Smooth muscle cell (in vitro differentiated cells): ENCODE data around the gene GRPEL2. TPM values are rescaled to one million over a fixed set of nuclear protein-coding genes. Genes with fewer than 3 reads are reported as not detected.
"Not testable (repeated sequence)": the region's sequence is repeated elsewhere in the genome, so short reads cannot be mapped to it uniquely, and the experiment has no call there.

Source experiments
- DNase-seq: peaks from one replicate; lab custom pipeline; 2025; ENCODE audit not compliant: unreplicated experiment; lab: John Stamatoyannopoulos, UW
- H2AFZ ChIP-seq: fragments of 200-600 bp; sonication (generic); 2 replicates; pipeline ENCODE4 v1.6.0; 2016; ENCODE audit warnings: antibody characterized with exemption, low read depth, mild to moderate bottlenecking
- H3F3A ChIP-seq: fragments of 200-600 bp; sonication (generic); 2 replicates; pipeline ENCODE4 v1.6.0; 2017; ENCODE audit warnings: antibody characterized with exemption, low read depth
- H3K27ac ChIP-seq: fragments of 200-600 bp; sonication (generic); 2 replicates; pipeline ENCODE4 v1.5.1; 2016; ENCODE audit warnings: low read depth, mild to moderate bottlenecking
- H3K27me3 ChIP-seq: fragments of 200-600 bp; sonication (generic); 2 replicates; pipeline ENCODE4 v1.6.1; 2016; ENCODE audit warnings: low read depth, mild to moderate bottlenecking
- H3K36me3 ChIP-seq: fragments of 200-600 bp; sonication (generic); 2 replicates; pipeline ENCODE4 v1.5.1; 2016; ENCODE audit warnings: low read depth
- H3K4me1 ChIP-seq: fragments of 200-600 bp; sonication (generic); 2 replicates; pipeline ENCODE4 v1.5.1; 2016; ENCODE audit warnings: low read depth
- H3K4me2 ChIP-seq: fragments of 200-600 bp; sonication (generic); 2 replicates; pipeline ENCODE4 v1.6.0; 2016; ENCODE audit warnings: mild to moderate bottlenecking
- H3K4me3 ChIP-seq: fragments of 200-600 bp; sonication (generic); 2 replicates; pipeline ENCODE4 v1.5.1; 2016; ENCODE audit warnings: mild to moderate bottlenecking
- H3K79me2 ChIP-seq: fragments of 200-600 bp; sonication (generic); 2 replicates; pipeline ENCODE4 v1.6.0; 2016; ENCODE audit warnings: low read depth, mild to moderate bottlenecking
- H3K9ac ChIP-seq: fragments of 200-600 bp; sonication (generic); 2 replicates; pipeline ENCODE4 v1.6.0; 2016; ENCODE audit warnings: low read depth
- H3K9me3 ChIP-seq: fragments of 200-600 bp; sonication (generic); replicated peaks from 2 replicates; pipeline ENCODE4 v1.5.1; 2016; ENCODE audit warnings: low read depth
- H4K20me1 ChIP-seq: fragments of 200-600 bp; sonication (generic); 2 replicates; pipeline ENCODE4 v1.6.0; 2016; ENCODE audit warnings: low read depth
- CTCF ChIP-seq: fragments of 200-600 bp; sonication (generic); IDR thresholded peaks from 2 replicates; pipeline ENCODE4 v1.5.1; 2017; ENCODE audit warnings: borderline replicate concordance, mild to moderate bottlenecking, antibody characterized with exemption; ENCODE audit not compliant: insufficient read depth, poor library complexity, severe bottlenecking
- WGBS: methylation state at CpG from one replicate; pipeline ENCODE4 v1.1.7; 2016; ENCODE audit warnings: low lambda C conversion rate; 5-methylcytosine and 5-hydroxymethylcytosine counted together
- polyA plus RNA-seq: library from polyadenylated mRNA; unstranded; fragments of >200 nt; fragmentation: Nextera tagmentation; extraction: Ambion mirVana; gene quantifications from 2 replicates; pipeline ENCODE4 v1.2.1, GENCODE V29; 2016
- total RNA-seq: library from RNA; depleted of rRNA; stranded (reverse); fragments of >200 nt; gene quantifications from 2 replicates; pipeline ENCODE4 v1.2.3, GENCODE V29; 2014

GRPEL2 gene
- total and polyA plus RNA-seq, 2 experiments from 2014 or later = 5.2 to 13.0 TPM

- H2AFZ ChIP-seq = no peak overlapping the region
- no peak overlapping the region for H3K4me2 ChIP-seq
- H3F3A ChIP-seq = peaks cover 33% of the 10 kb centered on the region
- no peaks in the 10 kb centered on the region for H4K20me1 ChIP-seq
- H3K4me1 ChIP-seq = peaks cover under 1% of the 10 kb centered on the region
- no peak for DNase-seq
- no peaks in the 10 kb centered on the region for H3K36me3 ChIP-seq
- H3K27ac ChIP-seq = no peak overlapping the region
- no peaks in the 10 kb centered on the region for H3K79me2 ChIP-seq
- no peak for TF ChIP-seq CTCF
- no peaks in the 10 kb centered on the region for H3K27me3 ChIP-seq
- H3K9ac ChIP-seq = no peak overlapping the region
- 81% methylated on average over 6 of the region's 6 CpGs for WGBS
- H3K9me3 ChIP-seq = no peaks in the 10 kb centered on the region
- no peak overlapping the region for H3K4me3 ChIP-seq
Observed at GRCh38 chr5:149391524-149391923, 46.2 kb downstream of the GRPEL2 start.

GRCh38 chr5:149392718-149393117, 47.4 kb downstream of the GRPEL2 start:
- Histone ChIP-seq H3K36me3 (no peaks in the 10 kb centered on the region), H3K27ac (peak overlapping the region; percentile 0), H4K20me1 (no peaks in the 10 kb centered on the region), H3K4me3 (no peak overlapping the region), H3K27me3 (no peaks in the 10 kb centered on the region), H3F3A (peaks cover 21% of the 10 kb centered on the region), H3K79me2 (no peaks in the 10 kb centered on the region), H3K4me2 (no peak overlapping the region), H3K9me3 (no peaks in the 10 kb centered on the region), H2AFZ (no peak overlapping the region), H3K9ac (no peak overlapping the region), H3K4me1 (no peaks in the 10 kb centered on the region)
- 67% methylated on average over 19 of the region's 19 CpGs for WGBS
- DNase-seq = no peak
- TF ChIP-seq CTCF = no peak

- H3F3A ChIP-seq, DNase-seq, H3K27ac ChIP-seq, H3K4me2 ChIP-seq, H3K4me1 ChIP-seq, H4K20me1 ChIP-seq, H3K27me3 ChIP-seq, H3K36me3 ChIP-seq, H3K79me2 ChIP-seq, H3K9me3 ChIP-seq, H3K4me3 ChIP-seq, H2AFZ ChIP-seq, H3K9ac ChIP-seq: not testable (repeated sequence)
Observed at GRCh38 chr5:149394996-149395395, 49.7 kb downstream of the GRPEL2 start.

DNA sequence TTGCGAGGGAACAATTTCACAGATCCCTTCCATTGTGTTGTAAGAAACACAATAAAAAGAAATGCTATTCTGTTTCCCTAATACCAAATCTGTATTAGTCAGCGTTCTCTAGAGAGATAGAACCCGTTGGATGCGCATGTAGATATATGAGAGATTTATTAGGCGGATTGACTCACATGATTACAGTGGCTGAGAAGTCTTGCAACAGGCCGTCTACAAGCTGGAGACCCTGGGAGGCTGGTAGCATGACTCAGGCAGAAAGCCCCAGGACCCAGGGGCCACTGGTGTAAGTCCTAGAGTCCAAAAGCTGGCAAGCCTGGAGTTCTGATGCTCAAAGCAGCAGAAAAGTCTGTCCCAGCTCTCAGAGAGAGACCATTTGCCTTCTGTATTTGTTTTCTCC, 52.2 kb downstream of the GRPEL2 start:
- no peak for DNase-seq
- WGBS = 11% methylated on average over 6 of the region's 6 CpGs
- Histone ChIP-seq H3K4me1 (peaks cover 10% of the 10 kb centered on the region), H3K4me2 (peak overlapping the region; percentile 53), H3K4me3 (no peak overlapping the region), H3F3A (peaks cover 20% of the 10 kb centered on the region), H3K9ac (peak overlapping the region; percentile 30), H4K20me1 (no peaks in the 10 kb centered on the region), H3K27me3 (no peaks in the 10 kb centered on the region), H3K9me3 (no peaks in the 10 kb centered on the region), H3K27ac (peak overlapping the region; percentile 91), H3K79me2 (no peaks in the 10 kb centered on the region), H2AFZ (no peak overlapping the region), H3K36me3 (no peaks in the 10 kb centered on the region)
- TF ChIP-seq CTCF = no peak

DNA sequence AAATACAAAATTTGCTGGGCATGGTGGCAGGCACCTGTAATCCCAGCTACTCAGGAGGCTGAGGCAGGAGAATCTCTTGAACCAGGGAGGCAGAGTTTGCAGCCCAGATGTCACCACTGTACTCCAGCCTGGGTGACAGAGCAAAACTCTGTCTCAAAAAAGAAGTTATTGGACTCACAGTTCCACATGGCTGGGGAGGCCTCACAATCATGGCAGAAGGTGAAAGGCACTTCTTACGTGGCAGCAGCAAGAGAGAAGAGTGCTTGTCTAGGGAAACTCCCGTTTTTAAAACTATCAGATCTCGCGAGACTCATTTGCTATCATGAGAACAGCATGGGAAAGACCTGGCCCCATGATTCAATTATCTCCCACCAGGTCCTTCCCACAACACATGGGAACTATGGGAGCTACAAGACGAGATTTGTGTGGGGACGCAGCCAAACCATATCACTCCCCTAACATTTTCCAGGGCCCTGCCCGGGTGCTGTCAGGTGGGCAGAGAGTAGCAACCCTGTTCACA, 53.5 kb downstream of the GRPEL2 start:
- Histone ChIP-seq H3F3A (peaks cover 29% of the 10 kb centered on the region), H3K4me1 (peaks cover 15% of the 10 kb centered on the region), H3K27ac (peak overlapping the region; percentile 91), H3K9ac (peak overlapping the region; percentile 30)
- H3K4me3 ChIP-seq, H3K27me3 ChIP-seq, H3K79me2 ChIP-seq, DNase-seq, H4K20me1 ChIP-seq, H2AFZ ChIP-seq, H3K9me3 ChIP-seq, H3K36me3 ChIP-seq, H3K4me2 ChIP-seq: not testable (repeated sequence)
- WGBS = 90% methylated on average over 7 of the region's 7 CpGs
